DOHH2 (cell line): Measurements from ENCODE around the gene EFCAB5.

Experiments used
- H3F3A ChIP-seq: fragments of 200-600 bp; sonication (generic), shearing (Covaris generic); 2 replicates; pipeline ENCODE4 v1.6.0; 2016; ENCODE audit warnings: antibody characterized with exemption, mild to moderate bottlenecking; ENCODE audit not compliant: control insufficient read depth, insufficient read depth
- H3K27ac ChIP-seq: fragments of 200-600 bp; sonication (generic); 2 replicates; pipeline ENCODE4 v1.5.1; 2014; ENCODE audit warnings: low read depth, mild to moderate bottlenecking, low read length, moderate library complexity
- H3K27me3 ChIP-seq: fragments of 200-600 bp; sonication (generic); 2 replicates; pipeline ENCODE4 v1.6.1; 2014; ENCODE audit warnings: mild to moderate bottlenecking, low read length, mixed read lengths; ENCODE audit not compliant: control insufficient read depth
- H3K36me3 ChIP-seq: fragments of 200-600 bp; sonication (generic); 2 replicates; pipeline ENCODE4 v1.6.1; 2014; ENCODE audit warnings: mild to moderate bottlenecking, low read length, moderate library complexity, mixed read lengths; ENCODE audit not compliant: control insufficient read depth
- H3K4me1 ChIP-seq: fragments of 200-600 bp; sonication (generic); 2 replicates; pipeline ENCODE4 v1.6.1; 2014; ENCODE audit warnings: mild to moderate bottlenecking, low read length, mixed read lengths; ENCODE audit not compliant: control insufficient read depth
- H3K4me2 ChIP-seq: fragments of 200-600 bp; sonication (generic); 2 replicates; pipeline ENCODE4 v1.6.0; 2014; ENCODE audit warnings: mild to moderate bottlenecking, low read length, moderate library complexity
- H3K4me3 ChIP-seq: fragments of 200-600 bp; sonication (generic); 2 replicates; pipeline ENCODE4 v1.5.1; 2014; ENCODE audit warnings: mild to moderate bottlenecking, low read length, mixed read lengths
- H3K79me2 ChIP-seq: fragments of 200-600 bp; sonication (generic); 2 replicates; pipeline ENCODE4 v1.6.1; 2014; ENCODE audit warnings: mild to moderate bottlenecking, low read length, mixed read lengths; ENCODE audit not compliant: control insufficient read depth
- H3K9me2 ChIP-seq: fragments of 200-600 bp; sonication (generic); replicated peaks from 2 replicates; pipeline ENCODE4 v1.6.1; 2014; ENCODE audit warnings: mild to moderate bottlenecking, low read length, mixed read lengths; ENCODE audit not compliant: control insufficient read depth
- H3K9me3 ChIP-seq: fragments of 200-600 bp; sonication (generic); 2 replicates; pipeline ENCODE4 v1.6.1; 2014; ENCODE audit warnings: antibody characterized with exemption, low read length, mixed read lengths; ENCODE audit not compliant: control insufficient read depth, insufficient read depth
- H4K20me1 ChIP-seq: fragments of 200-600 bp; sonication (generic); 2 replicates; pipeline ENCODE4 v1.6.0; 2014; ENCODE audit warnings: low read depth, mild to moderate bottlenecking, antibody characterized with exemption, low read length, moderate library complexity; ENCODE audit not compliant: control insufficient read depth, insufficient read depth
- CTCF ChIP-seq: fragments of 200-600 bp; sonication (generic); IDR thresholded peaks from one replicate; pipeline ENCODE4 v1.5.1; 2014; ENCODE audit warnings: antibody characterized with exemption, mild to moderate bottlenecking, low read depth, low read length; ENCODE audit not compliant: poor library complexity, severe bottlenecking
- EZH2phosphoT487 ChIP-seq: fragments of 200-600 bp; sonication (generic); IDR thresholded peaks from 2 replicates; pipeline ENCODE4 v1.6.1; 2017; ENCODE audit warnings: borderline replicate concordance, mild to moderate bottlenecking, antibody characterized with exemption, low read length, moderate library complexity, mixed read lengths

Gene EFCAB5

DNA sequence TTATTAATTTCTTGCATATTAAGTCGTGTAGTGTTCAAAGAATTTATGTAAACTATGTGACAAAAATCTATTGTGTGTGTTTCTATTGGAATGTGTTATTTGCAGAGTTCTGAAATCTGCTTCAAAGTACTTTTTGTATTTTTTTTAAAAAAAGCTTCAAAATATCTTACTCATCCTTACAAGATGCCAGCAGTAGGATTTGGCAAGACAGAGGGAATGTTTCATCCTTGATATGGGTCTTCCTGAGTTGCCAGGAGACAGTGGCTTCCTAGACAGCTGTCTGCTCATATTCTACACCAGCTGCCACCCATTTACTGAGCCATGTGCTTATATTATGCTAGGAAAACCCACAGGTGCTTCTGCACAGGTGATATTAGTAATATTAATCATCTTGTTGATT, 36.4 kb downstream of the EFCAB5 start:
- Histone ChIP-seq H3K9me2 (no peaks in the 10 kb centered on the region), H3K36me3 (no peaks in the 10 kb centered on the region), H3K9me3 (no peaks in the 10 kb centered on the region), H3K4me3 (no peak overlapping the region), H3K27me3 (peaks cover 4% of the 10 kb centered on the region; the same call in 1 of the 2 replicates), H3F3A (no peaks in the 10 kb centered on the region), H3K27ac (no peak overlapping the region), H4K20me1 (no peaks in the 10 kb centered on the region), H3K79me2 (no peaks in the 10 kb centered on the region), H3K4me1 (no peaks in the 10 kb centered on the region), H3K4me2 (no peak overlapping the region)
- no peak for TF ChIP-seq CTCF
- no peak for TF ChIP-seq EZH2phosphoT487

DNA sequence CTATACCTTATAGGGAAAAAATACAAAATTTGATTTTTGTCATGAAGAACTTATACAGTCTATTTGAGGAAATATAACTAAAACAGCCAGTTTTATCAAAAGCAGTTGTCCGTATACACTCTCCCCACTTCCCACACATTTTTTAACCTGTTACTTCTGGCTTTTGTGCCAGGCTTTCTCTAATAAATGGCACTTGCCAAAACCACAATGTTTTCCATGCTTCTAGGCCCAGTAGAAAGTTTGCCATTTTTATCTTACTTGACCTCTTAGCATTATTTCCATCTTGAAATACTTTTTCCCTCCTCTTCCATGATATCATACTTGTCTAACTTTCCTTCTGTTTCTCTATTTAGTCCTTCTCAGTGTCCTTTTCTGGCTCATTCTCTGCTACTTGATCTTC, 38.8 kb downstream of the EFCAB5 start:
- Histone ChIP-seq H3K79me2 (no peaks in the 10 kb centered on the region), H3K9me3 (peaks cover 4% of the 10 kb centered on the region; the same call in 1 of the 2 replicates), H3K4me3 (no peak overlapping the region), H3K27me3 (peaks cover 4% of the 10 kb centered on the region; the same call in 1 of the 2 replicates), H3K27ac (no peak overlapping the region), H3K4me1 (no peaks in the 10 kb centered on the region), H3K36me3 (no peaks in the 10 kb centered on the region), H3F3A (no peaks in the 10 kb centered on the region), H3K4me2 (no peak overlapping the region), H3K9me2 (no peaks in the 10 kb centered on the region), H4K20me1 (no peaks in the 10 kb centered on the region)
- TF ChIP-seq CTCF (no peak), EZH2phosphoT487 (no peak)

DNA sequence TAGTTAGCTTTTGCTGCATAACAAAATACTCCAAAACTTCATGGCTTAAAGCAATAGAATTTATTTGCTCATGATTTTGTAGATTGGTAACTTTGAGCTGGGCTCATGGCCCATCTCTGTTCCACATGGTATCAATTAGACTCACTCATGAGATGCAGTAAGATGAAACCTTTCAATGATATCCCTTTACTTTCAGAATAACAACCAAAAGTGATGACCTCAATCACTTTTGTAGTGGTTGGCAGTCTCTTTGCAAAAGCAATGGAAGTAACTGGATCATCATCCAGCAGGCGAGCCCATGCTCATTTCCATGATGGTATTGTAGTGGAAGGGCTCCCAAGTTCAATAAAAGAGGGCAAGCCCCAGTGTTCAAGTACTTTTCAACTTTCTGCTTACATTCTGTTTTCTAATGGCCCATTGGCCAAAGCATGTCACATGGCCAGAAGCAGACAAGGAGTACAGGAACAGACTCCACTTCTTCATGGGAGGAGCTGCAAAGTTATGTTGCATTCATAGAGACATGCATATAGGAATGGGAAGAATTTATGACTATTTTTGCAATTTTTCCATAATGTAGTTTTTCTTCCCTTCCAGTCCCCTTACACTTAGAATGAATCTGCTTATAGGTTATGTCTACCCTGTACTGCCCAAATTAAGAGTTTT, 41.7 kb downstream of the EFCAB5 start:
- H3K27ac ChIP-seq, result no peak overlapping the region
- H4K20me1 ChIP-seq, result no peaks in the 10 kb centered on the region
- no peaks in the 10 kb centered on the region for H3K9me2 ChIP-seq
- H3K36me3 ChIP-seq, result no peaks in the 10 kb centered on the region
- peaks cover 7% of the 10 kb centered on the region; the same call in 1 of the 2 replicates for H3K9me3 ChIP-seq
- no peaks in the 10 kb centered on the region for H3K4me1 ChIP-seq
- no peaks in the 10 kb centered on the region for H3K79me2 ChIP-seq
- no peak for TF ChIP-seq EZH2phosphoT487
- no peak for TF ChIP-seq CTCF
- no peak overlapping the region for H3K4me2 ChIP-seq
- no peaks in the 10 kb centered on the region for H3K27me3 ChIP-seq
- no peak overlapping the region for H3K4me3 ChIP-seq
- H3F3A ChIP-seq, result no peaks in the 10 kb centered on the region
